Measurements from ENCODE around the gene CCDC196.
"Not testable (repeated sequence)": the region's sequence is repeated elsewhere in the genome, so short reads cannot be mapped to it uniquely, and the experiment has no call there.

Gene CCDC196

DNA sequence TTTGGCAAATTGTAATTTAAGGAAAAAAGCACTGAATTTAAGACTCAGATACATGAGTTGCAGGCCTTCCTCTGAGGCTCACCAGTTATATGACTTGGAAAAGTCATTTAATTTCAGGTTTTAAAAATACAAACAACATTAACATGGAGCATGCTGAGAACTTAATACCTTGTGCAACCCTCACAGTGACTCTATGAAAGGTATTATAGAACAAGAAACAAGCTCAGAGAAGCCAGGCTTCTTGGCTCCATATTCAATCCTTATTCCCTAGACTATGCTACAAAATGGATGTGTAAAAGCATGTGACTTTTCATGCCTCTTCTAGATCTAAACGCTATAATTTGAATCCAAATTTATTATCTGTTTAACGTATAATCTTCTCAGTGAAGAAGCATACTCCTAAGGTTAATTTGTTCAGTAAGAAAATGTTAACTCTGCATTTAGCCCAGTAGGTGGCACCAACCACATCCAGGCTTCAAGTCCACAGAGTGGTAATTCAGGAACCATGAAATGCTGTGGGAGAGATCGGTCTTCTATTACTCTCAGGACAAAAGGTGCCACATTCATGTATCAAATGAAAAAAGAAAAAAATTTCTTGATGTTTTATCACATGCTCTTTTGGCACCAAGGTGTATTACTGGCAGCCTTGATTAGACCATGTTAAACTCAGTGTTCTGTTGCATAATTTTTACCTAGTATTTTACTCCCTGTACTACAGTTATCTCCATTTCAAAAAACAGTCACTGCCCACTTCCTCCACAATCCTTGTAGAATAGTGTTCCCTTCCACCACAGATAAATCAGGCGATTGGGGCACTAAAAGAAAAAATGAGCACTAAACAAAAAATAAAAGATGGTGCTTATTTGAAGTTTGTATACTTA is 9.3 kb downstream of the CCDC196 start:
- peak; percentile 29 for DNase-seq (ENCODE audit: low spot score)

DNA sequence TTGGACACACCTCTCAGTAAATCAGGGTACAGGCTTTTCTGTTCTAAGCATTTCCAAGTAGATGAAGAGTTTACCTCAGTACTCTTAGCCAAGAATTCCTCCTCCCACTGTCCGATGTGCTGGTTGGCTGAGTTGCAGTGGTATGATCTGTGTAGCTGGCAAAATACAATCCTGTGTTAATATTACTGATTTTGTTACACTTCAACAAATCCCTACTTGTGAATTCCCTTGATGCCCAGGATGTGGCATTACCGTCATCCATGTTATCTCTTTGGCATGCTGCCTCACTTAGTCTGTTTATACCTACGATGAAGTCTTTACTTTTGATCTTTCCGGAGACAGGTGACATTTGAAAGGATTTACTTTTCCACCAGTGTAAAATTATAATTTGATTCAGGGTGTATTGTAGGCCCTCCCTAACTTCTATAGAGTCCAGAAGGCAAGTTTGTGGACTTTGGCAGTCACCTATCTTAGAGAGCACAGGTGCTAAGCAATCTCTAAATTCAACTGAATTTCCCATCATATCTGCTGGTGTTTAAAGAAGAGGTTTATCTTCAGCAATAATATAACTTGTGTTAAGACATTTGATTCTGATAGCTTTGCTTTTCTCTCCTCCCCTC is 10.1 kb downstream of the CCDC196 start:
- no peak for DNase-seq (ENCODE audit: low spot score)

DNA sequence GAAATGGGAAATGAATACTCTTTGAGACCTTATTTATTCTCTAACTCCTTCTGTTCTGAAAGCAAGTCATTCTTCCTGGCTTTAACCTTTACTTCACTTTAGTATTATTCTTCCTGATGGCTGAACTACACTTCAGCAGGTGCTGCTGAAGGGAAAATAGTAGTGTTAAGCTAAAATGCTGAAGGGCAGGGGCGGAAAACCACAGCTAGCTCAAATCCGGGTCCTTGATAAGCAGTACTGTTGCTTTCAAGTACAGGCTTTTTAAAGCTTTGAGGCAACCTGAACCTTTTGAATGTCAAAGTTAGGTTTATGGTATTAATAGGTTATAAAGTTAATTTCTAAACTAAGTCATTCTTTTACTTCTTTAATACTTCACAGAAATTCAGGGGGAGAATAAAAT is 10.7 kb downstream of the CCDC196 start:
- no peak for DNase-seq (ENCODE audit: low spot score)

DNA sequence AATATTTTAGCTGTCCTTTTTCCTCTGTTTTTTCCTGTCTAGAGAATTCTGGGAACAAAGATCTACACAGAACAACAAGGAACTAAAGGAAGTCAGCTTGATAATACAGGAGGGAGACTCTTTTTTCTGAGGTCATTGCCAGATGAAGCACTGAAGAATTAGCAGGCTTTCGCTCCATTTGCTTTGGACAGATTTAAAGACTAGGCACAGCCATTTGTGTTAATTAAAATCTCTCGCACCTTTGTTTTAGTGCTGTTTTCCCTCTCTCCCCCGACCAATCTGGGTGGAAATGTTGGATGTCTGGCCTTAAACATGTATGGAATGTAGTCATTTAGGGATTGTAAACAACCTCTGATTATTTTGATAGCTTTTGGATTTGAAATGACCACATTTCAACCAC is 12.1 kb downstream of the CCDC196 start:
- DNase-seq (ENCODE audit: low spot score): no peak

DNA sequence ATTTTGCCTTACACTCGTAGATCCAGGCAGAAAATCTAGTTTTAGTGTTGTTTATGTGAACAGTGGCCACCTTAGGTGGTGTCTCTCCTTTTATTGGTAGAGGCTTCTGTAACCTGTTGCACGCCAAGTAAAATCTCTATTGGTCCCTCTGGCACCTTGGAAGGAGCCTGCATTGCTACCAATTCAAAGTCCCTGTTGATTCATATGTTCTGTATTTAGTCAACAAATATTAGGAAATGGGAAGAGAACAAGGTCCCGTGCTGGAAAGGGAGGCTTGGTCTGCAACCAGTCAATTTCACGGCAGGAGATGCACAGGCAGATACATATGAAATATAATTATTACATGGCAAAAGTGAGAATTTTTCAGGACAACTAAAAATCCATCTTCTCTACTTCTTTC is 15.4 kb downstream of the CCDC196 start:
- DNase-seq (ENCODE audit: low spot score): no peak

DNA sequence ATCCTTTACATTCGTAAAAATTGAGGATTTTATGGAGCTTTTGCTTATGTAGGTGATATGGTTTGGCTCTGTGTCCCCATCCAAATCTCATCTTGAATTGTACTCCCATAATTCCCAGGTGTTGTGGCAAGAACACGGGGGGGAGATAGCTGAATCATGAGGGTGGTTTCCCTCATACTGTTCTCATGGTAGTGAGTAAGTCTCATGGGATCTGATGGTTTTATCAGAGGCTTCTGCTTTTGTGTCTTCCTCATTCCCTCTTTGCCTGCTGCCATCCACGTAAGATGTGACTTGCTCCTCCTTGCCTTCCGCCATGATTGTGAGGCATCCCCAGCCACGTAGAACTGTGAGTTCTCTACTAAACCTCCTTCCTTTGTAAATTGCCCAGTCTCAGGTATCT is 16.7 kb downstream of the CCDC196 start:
- not testable (repeated sequence) for DNase-seq (ENCODE audit: low spot score)

DNA sequence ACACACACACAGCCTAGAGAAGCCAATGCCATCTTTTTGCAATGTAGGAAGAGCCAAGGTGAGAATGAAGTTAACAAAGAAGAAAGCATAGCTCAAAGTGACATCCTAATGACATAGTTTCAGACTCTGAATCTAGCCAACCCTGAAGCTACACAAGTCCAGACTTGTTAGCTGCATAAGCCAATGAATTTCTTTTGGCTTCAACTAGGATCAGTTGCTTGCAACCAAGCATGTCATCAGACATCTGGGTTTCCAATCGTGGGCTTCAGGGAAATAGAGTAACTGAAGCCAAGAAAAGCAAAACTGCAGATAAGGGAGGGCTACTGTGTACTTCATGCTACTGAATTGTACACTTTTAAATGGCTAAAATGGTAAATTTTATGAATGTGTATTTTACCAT is 17.4 kb downstream of the CCDC196 start:
- no peak for DNase-seq (ENCODE audit: low spot score)

DNA sequence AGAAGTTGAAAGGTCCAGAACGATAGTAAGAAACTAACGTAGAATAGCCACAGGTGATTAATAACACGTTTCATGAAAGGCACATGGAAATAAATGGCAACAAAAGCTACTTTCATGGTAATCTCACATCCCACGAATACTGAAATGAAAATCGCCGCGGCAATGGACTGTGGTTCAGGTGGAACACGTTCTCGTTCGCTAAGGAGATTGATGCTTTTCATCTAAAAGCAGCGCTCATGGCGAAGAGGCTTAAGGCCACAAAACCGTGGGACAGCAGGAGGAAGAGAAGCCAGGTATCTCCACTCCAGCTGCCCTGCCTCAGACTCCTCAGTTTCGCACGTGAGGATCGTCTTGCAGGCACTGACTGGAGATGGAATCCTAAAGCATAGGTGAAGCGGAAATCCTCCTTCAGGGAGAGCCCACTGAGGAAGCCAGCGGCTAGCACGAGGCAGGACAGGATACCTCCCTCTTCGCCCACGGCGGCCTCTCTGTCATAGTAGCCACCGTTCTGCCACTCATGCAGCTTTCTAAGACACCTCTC is 21.1 kb downstream of the CCDC196 start:
- DNase-seq (ENCODE audit: low spot score): no peak

DNA sequence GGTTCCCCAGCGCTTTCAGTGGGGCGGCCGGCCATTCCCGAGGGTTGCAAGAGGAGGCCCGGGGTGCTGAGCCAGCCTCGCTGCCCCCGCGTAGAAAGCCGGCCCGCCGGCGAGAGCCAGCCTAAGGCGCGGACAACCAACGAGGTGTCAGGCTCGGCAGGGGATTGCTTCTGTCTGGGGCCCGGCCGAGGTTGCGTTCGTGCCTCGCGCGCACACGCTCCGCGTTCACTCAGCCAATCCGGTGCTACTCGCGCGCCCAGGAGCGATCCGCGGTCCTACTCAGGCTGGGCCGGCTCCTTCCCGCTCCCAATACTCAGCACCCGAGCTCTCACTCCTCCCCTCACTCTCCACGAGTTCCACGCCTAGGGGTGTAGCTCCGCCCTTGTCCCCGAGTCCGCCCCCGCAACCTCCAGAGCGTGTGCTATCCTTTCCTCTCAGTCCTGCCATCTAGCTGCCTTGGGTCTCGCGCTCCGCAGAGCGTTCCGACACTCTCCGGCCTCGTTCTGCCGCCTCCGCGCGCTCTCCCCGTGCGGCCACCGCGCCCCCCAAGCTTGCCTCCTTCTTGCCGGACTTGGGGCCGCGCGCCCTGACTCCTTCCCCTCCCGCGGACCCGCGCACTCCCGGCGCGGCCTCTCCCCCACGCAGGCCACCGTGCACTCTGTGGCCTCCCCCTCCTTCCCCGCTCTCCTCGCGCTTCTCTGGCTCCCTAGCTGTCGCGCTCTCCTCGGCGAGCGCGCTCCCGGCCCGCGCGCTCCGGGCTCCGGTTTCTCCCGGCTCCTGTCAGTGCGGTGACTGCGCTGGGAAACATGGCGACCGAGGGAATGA is 21.8 kb downstream of the CCDC196 start, which contains the start of gene GPHN:
GPHN (plus strand) TSS at position 426 of the 825 bp plus-strand sequence.
- peak; percentile 85 for DNase-seq (ENCODE audit: low spot score)

DNA sequence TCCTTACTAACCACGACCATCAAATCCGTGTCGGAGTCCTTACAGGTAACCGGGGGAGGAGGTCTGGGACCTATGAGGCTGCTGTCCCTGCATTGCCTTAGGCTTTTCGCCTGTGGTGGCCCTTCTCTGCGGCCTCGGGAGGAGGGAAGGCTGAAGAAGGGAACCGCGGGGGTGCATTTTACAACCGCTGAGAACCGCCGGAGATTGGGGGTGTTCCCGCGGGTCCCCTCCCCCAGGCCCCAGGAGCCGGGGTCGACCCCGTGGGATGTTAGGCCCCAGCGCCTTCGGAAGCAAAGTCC is 22.3 kb downstream of the CCDC196 start:
- no peak for DNase-seq (ENCODE audit: low spot score)

DNA sequence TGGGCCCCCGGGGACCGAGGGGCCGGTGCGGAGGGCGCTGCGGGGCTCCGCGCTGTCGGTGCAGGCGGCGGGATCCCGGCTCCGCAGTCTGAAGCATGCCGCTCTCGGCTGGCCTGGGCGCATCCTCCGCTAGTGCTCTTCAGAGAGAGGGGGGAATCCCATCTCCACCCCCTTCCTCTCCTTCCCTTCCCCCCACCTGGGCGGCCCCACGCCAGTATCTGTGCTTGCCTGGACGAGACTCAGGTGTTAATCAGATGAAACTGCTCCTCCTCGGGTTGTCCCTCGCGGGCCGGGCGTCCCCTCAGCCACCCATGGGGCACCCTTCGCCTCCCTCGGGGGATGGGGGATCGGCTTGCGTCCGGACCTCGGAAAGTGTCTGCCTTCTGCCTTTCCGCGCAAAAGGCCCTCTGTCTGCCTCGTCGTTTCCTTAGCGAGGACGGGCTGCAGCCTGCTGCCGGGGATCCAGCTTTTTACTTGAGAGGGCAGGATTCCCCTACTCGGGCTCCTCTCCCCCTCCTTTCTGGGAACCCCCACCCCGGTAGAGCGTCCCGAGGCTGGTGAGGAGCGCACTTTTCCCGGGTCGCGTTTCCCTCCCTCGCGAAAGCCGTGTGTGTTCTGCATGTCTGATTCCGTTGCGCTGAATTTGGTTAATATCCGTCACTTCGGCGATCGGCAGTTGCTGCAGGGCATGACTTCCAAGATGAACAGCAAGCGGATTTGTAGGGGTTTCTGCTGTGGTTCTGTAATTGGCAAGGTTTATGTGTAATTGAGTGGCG is 22.9 kb downstream of the CCDC196 start:
- DNase-seq (ENCODE audit: low spot score): peak; percentile 45

DNA sequence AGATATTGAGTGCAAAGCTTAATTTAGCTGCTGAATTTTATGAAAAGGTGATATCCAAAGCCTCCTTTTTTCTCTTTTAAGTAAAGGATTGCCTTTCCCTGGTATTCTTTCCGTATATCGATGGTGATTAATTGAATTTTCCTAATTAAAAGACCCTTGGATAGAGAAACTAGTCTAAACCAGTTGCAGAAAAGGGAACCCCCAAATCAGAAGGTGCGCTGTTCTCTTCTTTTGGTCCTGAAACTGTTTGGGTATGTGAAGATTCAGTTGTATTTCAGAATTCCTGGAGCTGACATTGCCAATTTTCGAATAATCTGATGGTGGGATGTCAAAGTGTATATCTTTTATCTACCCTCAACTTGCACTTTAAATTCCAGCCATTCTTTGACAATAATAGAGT is 23.7 kb downstream of the CCDC196 start:
- no peak for DNase-seq (ENCODE audit: low spot score)

DNA sequence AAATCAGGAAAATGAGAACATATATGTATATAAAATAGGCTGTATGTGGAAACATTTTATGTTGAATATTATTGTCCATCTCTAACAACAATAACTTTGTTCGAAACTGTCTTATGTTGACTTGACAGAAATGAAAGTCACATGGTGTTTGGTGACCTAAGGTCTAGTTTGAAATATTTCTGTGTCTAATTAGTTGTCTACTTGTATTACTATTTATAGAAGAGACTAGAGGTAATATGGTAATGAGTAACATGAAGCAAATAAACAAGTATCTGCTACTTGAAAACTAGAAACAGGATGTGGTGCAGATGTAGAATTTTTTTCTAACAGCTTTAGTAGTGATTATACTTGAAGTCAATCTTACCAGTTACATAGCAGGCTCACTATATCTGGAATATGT is 25.7 kb downstream of the CCDC196 start:
- DNase-seq (ENCODE audit: low spot score): no peak

DNA sequence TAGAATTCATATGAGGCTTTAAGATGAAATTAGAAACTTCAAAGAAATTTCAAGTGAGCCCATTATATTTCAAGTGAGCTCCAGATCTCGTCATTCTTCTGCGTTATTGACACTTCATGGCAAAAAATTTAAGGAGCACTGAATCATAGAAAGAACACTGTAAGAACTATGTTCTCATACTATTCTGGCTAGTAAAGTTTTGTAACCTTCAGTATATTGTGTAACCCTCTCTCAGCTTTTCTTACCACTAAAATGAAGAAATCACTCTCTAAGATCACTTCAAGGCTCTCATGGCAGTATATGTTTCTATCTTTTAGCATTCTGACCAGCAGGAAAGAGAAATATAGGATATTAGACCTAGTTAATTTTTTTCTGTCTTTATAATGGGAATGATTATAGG is 28.0 kb downstream of the CCDC196 start:
- no peak for DNase-seq (ENCODE audit: low spot score)

DNA sequence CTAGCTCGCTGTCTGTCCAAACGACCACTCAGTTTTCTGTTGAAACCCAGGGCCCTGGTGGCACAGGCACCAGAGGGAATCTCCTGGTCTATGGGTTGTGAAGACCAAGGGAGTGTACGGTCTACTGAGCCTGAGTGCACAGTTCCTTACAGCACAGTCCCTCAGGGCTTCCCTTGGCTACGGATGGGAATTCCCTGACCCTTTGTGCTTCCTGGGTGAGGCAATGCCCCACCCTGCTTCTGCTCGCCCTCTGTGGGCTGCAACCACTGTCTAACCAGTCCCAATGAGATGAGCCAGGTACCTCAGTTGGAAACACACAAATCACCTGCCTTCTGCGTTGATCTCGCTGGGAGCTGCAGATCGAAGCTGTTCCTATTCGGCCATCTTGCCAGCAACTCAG is 44.4 kb downstream of the CCDC196 start:
- DNase-seq (ENCODE audit: low spot score): no peak

DNA sequence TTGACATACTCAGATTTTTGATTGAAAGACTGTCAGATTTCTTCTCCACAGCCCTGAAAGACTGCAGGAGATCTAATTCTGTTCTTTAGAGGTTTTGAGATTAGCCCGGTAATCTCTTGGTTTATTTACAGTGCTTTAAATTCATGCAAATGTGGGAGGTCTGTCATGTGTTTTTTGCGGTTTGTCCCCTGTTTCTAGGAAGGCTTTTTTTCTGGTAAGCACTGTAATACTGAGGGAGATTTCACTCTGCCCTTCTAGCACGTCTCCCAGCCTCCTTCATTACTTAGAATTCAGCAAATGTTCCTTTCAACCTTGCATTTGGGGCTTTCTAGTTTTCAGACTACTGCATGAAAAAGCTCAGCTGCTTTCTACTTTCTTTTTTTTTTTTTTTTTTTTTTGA is 52.9 kb downstream of the CCDC196 start:
- no peak for DNase-seq (ENCODE audit: low spot score)

DNA sequence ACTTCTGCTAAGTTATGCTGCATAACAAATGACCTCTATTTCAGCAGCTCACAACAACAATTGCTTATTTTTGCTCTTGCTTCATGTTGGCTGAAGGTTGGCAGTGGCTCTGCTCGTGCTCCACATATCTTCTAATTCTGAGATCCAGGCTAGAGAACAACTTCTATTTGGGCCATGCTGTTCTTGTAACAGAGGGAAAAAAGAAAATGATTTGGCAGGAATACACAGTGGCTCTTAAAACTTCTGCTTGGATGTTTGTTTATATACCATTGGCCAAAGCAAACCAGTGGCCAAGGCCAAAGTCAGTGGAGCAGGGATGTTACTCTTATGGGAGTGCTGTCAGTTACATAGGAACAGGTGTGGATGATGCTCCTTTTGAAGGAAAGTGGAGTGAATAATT is 53.9 kb downstream of the CCDC196 start:
- no peak for DNase-seq (ENCODE audit: low spot score)

DNA sequence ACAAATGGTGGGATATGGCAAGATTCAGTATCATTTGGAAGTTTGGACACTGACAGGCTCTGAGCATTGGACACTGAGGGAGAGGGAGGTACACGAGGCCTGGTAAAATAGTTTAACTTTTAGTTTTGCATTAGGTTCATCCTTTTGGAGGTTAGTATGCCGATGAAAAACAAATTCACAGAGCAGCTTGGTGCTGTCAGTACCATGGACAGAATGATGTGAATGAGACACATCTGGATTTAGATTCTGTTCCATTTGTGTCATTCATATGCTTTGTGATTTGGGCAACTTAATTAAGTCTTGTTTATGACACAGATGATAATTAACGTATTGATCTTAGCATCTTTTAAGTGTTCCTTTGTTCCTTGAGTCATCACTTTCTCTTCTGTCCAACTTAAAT is 55.5 kb downstream of the CCDC196 start:
- DNase-seq (ENCODE audit: low spot score): no peak

DNA sequence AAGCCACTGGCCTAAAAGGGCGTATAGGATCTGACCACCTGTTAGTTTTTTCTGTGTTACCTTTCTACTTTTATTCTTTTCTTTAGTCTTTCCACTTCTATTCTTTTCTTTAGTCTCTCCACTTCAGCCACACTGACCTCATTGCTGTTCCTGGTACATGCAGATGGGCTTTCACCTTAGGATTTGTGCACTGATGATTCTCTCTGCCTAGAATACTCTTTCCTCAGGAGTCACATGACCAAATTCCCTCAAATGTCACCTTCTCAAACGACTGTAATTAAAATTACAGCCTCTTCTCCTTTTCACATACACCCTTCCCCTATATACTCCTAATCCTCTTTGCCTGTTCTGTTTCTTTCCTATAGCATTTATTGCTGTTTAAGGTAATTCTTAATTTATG is 57.8 kb downstream of the CCDC196 start:
- DNase-seq (ENCODE audit: low spot score): no peak

DNA sequence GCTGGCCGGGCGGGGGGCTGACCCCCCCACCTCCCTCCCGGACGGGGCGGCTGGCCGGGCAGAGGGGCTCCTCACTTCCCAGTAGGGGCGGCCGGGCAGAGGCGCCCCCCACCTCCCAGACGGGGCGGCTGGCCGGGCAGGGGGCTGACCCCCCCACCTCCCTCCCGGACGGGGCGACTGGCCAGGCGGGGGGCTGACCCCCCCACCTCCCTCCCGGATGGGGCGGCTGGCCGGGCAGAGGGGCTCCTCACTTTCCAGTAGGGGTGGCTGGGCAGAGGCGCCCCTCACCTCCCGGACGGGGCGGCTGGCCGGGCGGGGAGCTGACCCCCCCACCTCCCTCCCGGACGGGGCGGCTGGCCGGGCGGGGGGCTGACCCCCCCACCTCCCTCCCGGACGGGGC is 59.0 kb downstream of the CCDC196 start:
- DNase-seq (ENCODE audit: low spot score): not testable (repeated sequence)

DNA sequence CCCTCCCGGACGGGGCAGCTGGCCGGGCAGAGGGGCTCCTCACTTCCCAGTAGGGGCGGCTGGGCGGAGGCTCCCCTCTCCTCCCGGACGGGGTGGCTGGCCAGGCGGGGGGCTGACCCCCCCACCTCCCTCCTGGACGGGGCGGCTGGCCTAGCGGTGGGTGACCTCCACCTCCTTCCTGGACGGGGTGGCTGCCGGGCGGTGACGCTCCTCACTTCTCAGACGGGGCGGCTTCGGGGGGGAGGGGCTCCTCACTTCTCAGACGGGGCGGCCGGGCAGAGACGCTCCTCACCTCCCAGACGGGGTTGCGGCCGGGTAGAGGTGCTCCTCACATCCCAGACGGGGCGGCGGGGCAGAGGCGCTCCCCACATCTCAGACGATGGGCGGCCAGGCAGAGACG is 59.6 kb downstream of the CCDC196 start:
- not testable (repeated sequence) for DNase-seq (ENCODE audit: low spot score)

Data from germinal center (tissue), 1 donor.